GM18498 (cell line): Measurements from ENCODE around the gene USP6NL.
A peak's percentile ranks its signal among the peaks of the same experiment; 100 is the strongest.
"Not testable (repeated sequence)": the region's sequence is repeated elsewhere in the genome, so short reads cannot be mapped to it uniquely, and the experiment has no call there.

Experiments used
- ATAC-seq: cut with Tn5 transposase; IDR thresholded peaks from one replicate; pipeline ENCODE4 v1.9.1; 2021; ENCODE audit warnings: mild to moderate bottlenecking, moderate library complexity; ENCODE audit not compliant: unreplicated experiment

Gene USP6NL

GRCh38 chr10:11611248-11612020 is at the start of gene USP6NL:
TSS of gene USP6NL (minus strand) at chr10:11611650. CDS start at chr10:11597634, 14,016 bp downstream.
- peak; percentile 69 for ATAC-seq

GRCh38 chr10:11658801-11659368 is 47.4 kb upstream of the USP6NL start:
- no peak for ATAC-seq

GRCh38 chr10:11655836-11656235 is 44.4 kb upstream of the USP6NL start:
- no peak for ATAC-seq

- ATAC-seq, result no peak
Measured at GRCh38 chr10:11654659-11655058, 43.2 kb upstream of the USP6NL start.

- ATAC-seq, result no peak
Measured at GRCh38 chr10:11653758-11654471, 42.5 kb upstream of the USP6NL start.

GRCh38 chr10:11647676-11648075 is 36.2 kb upstream of the USP6NL start:
- ATAC-seq, result no peak

GRCh38 chr10:11646450-11646849 is 35.0 kb upstream of the USP6NL start:
- no peak for ATAC-seq

GRCh38 chr10:11643039-11643438 is 31.6 kb upstream of the USP6NL start:
- ATAC-seq, result no peak

GRCh38 chr10:11642566-11642965 is 31.1 kb upstream of the USP6NL start:
- no peak for ATAC-seq

GRCh38 chr10:11639849-11640764 is 28.7 kb upstream of the USP6NL start:
- ATAC-seq, result no peak

- ATAC-seq, result no peak
Measured at GRCh38 chr10:11639362-11639761, 27.9 kb upstream of the USP6NL start.

GRCh38 chr10:11638055-11638698 is 26.7 kb upstream of the USP6NL start:
- ATAC-seq, result peak; percentile 44

GRCh38 chr10:11636697-11637303 is 25.4 kb upstream of the USP6NL start:
- ATAC-seq, result no peak

- peak; percentile 98 for ATAC-seq
Measured at GRCh38 chr10:11631890-11632587, 20.6 kb upstream of the USP6NL start.

GRCh38 chr10:11631291-11631690 is 19.8 kb upstream of the USP6NL start:
- ATAC-seq, result no peak

- ATAC-seq, result no peak
Measured at GRCh38 chr10:11629731-11630130, 18.3 kb upstream of the USP6NL start.

GRCh38 chr10:11627941-11628340 is 16.5 kb upstream of the USP6NL start:
- ATAC-seq, result not testable (repeated sequence)

- ATAC-seq, result no peak
Measured at GRCh38 chr10:11626071-11626470, 14.6 kb upstream of the USP6NL start.

GRCh38 chr10:11625019-11625735 is 13.7 kb upstream of the USP6NL start:
- no peak for ATAC-seq
